ENCODE results near the gene ANKRD53. TPM values are rescaled to one million over a fixed set of nuclear protein-coding genes. Genes with fewer than 3 reads are reported as not detected.

Gene ANKRD53
- total and polyA plus RNA-seq, 2 donors (not counting 1 experiment from before 2014, with no cell fraction given), result 0.84 TPM

GRCh38 chr2:71004857-71005256, 26.4 kb downstream of the ANKRD53 start:
- no peak overlapping the region for H3K4me2 ChIP-seq (replicated peaks; ENCODE audit: low read depth, low read length, poor library complexity, severe bottlenecking)
- WGBS (ENCODE audit: insufficient coverage), result 91% methylated on average over 5 of the region's 6 CpGs

More at GRCh38 chr2:71004857-71005256, 26.4 kb downstream of the ANKRD53 start:
- H3K4me3 Mint-ChIP-seq, result no peak overlapping the region
- ChIA-PET POLR2A (no interaction called here), CTCF (interaction anchor here (0.8 to 2.0 kb wide), 2 partner anchors 20 to 40 kb away, joined by 3 to 11 read pairs; no protein-coding TSS in a partner anchor)
- Histone ChIP-seq H3K36me3 (replicated peaks in 1 of 2; ENCODE audit: control extremely low read depth in 1 of 2, control insufficient read depth in 1 of 2, extremely low read depth in 1 of 2, insufficient read depth in 2 of 2, low read length in 1 of 2) (no peaks in the 10 kb centered on the region), H3K27me3 (replicated peaks in 1 of 4; ENCODE audit: control extremely low read depth in 1 of 4, control insufficient read depth in 3 of 4, insufficient read depth in 4 of 4, low read length in 3 of 4) (no peaks in the 10 kb centered on the region), H3K4me3 (ENCODE audit: control extremely low read depth in 1 of 5, extremely low read depth in 1 of 5, insufficient read depth in 1 of 5, low read depth in 2 of 5, low read length in 4 of 5) (no peak overlapping the region), H3K9ac (ENCODE audit: low read length) (no peak overlapping the region), H3K9me3 (ENCODE audit: control extremely low read depth in 1 of 3, control insufficient read depth in 2 of 3, insufficient read depth in 1 of 3, low read length in 2 of 3) (peaks cover 0 to 5% (median 0%) of the 10 kb centered on the region in 3 donors), H3K79me2 (ENCODE audit: control insufficient read depth, insufficient read depth, low read length) (no peaks in the 10 kb centered on the region), H3K4me1 (ENCODE audit: control insufficient read depth in 2 of 2, insufficient read depth in 2 of 2, low read length in 2 of 2) (peaks cover 3 to 10% of the 10 kb centered on the region in 2 donors), H4K20me1 (ENCODE audit: control insufficient read depth, insufficient read depth, low read length, poor library complexity, severe bottlenecking) (no peaks in the 10 kb centered on the region), H3K27ac (ENCODE audit: low read length in 2 of 2) (no peak overlapping the region), H2AFZ (ENCODE audit: insufficient read depth, low read depth, low read length, poor library complexity, severe bottlenecking) (no peak overlapping the region)
- peaks cover 5% of the 10 kb centered on the region for H3K4me1 Mint-ChIP-seq
- ATAC-seq (ENCODE audit: low read depth) (no peak), DNase-seq (no peak)
- peaks cover 17% of the 10 kb centered on the region for H3K27me3 Mint-ChIP-seq
- TF ChIP-seq CTCF (IDR thresholded peaks at IDR 0.05) (no peak), EZH2 (IDR thresholded peaks at IDR 0.05; ENCODE audit: borderline replicate concordance, insufficient read depth, low read depth, low read length, poor library complexity, severe bottlenecking) (no peak)
- intact Hi-C loops (cut with micrococcal nuclease), result no loop called here
- H3K27ac Mint-ChIP-seq, result no peak overlapping the region
- H3K9me3 Mint-ChIP-seq (ENCODE audit: insufficient read depth), result no peaks in the 10 kb centered on the region
